CD4-positive, alpha-beta T cell treated with Interferon gamma for 1 hour (primary cell): ENCODE results near the gene ZDHHC14.

Source experiments
- DNase-seq: peaks from one replicate; pipeline ENCODE4 v3.0.0-alpha.2; 2020

Gene ZDHHC14

DNA sequence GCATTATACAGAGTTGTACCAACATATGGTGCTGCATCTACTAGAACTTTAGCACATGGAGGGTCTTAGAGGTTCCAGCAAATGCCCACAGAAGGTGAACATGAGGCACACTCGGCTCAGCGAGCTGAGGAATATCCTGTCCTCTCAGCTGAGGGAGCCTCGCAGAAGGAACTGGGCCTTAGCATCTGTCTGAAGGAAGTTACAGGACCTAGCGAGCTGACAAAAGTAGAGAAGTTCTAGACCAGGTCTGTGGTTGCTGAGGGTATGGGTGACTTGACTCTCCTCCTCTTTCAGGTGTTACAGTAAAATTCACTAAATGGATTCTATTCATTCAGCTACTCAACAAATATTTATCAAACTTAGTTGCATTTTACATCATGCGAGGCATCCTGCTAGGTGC, 157.2 kb downstream of the ZDHHC14 start:
- no peak for DNase-seq

DNA sequence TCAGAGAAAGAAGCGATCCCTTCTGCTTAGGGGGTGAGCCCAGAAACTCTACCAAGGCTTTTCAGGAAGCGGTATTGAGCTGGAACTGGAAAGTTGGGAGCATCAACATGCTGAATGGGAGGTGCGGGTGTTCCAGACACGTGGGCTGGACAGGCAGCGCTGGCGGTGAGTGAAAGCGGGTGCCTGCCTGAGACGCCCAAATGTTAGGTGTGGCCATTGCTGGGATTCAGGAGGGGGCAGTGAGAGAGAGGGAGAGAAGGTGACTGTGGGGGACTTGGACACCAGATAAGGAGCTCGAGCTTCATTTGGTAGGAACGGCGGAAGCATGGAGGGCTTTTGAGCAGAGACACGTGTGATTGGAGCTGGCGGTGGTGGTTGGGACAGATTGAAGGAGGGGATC, 157.7 kb downstream of the ZDHHC14 start:
- DNase-seq, result no peak

DNA sequence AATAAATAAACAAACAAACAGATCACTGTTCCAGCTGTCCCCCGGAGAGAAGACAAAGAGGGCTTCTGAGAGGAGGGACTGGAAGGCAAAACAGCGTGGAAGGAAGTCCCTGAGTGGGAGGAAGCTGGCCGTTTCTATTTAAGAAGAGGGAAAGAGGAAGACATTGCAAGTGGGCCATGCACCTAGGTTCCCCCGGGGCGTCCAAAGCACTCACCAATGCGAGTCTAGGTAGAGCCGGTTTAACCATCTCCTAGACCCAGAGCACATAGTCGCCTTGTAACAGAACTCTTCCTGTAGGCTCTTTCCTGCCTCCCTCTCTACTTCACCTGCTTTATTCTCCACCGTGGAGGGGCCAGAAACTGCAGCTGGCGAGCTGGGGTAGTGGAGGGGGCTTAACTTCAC, 158.4 kb downstream of the ZDHHC14 start:
- no peak for DNase-seq

DNA sequence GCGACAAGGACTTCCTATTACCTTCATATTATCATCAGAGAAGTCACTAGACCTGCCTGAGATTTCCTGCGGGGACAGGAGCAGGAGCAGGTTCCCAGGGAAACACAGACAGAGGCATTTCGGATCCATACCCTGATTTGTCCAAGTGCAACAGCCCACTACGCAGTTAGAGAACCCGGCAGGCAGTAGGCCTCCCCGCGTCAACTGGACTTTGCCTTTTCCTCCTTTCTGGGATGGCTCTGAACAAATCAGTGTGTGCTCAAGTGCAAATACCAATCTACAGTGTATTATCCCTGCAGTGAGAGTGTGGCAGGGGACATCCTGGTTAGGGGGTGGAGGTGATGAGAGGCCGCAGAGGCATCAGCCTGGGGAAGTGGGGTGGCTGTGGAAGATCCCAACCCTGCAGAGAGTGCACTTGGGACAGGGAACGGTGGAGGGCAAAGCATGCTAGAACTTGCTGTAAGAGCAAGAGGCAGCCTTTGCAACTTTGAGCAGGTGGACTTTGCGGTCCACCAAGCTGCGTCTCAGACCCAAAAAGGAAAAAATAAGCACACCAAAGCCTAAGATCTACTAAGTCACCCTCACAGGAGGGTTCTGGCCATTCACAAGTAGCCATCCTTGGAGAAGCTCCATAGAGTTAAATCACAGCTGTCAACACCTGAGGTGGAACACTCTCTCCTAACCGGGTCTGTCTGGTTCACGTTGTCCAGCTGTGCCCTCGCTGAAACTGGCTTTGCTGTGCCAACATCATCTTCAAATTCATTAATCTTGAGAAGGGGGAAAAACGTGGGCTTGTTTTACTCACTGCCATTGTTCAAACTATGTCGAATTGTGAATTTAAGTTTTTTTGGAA, 159.1 kb downstream of the ZDHHC14 start:
- no peak for DNase-seq

DNA sequence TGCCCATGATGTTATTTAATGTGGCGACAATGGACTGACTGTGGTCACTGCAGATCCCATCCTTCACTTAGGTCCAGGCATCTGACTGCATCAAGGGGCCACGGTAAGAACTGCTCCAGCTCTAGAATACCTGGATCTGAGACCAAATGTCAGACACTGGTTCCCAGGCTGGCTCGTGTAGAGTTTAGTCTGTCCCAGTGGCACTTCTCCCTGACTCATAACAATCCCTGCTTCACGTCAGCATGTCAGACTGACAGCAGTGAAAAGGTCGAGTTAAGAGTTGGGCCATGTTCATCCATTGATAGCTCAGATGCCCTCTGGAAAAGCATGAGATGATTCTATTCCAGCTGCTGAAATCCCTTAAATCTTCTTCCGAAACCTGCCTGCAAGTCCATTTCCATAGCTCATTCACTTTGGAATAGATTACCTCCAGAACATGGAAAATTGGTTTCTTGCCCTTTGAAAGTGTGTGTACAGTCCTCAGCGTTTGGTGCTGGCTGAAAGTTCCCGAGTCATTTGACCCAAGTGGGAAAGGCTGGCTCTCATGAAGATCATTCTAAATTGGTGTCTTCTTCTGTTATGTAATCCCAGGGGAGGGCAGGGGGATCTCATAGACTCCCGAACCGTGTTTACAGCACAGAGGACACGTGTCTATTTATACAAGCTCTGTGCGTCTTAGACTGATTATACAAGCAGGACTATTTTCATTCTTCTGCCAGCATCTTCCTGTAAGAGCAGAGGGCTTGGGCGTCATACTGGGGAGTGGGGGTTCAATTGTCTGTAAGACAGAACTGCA, 160.8 kb downstream of the ZDHHC14 start:
- no peak for DNase-seq

DNA sequence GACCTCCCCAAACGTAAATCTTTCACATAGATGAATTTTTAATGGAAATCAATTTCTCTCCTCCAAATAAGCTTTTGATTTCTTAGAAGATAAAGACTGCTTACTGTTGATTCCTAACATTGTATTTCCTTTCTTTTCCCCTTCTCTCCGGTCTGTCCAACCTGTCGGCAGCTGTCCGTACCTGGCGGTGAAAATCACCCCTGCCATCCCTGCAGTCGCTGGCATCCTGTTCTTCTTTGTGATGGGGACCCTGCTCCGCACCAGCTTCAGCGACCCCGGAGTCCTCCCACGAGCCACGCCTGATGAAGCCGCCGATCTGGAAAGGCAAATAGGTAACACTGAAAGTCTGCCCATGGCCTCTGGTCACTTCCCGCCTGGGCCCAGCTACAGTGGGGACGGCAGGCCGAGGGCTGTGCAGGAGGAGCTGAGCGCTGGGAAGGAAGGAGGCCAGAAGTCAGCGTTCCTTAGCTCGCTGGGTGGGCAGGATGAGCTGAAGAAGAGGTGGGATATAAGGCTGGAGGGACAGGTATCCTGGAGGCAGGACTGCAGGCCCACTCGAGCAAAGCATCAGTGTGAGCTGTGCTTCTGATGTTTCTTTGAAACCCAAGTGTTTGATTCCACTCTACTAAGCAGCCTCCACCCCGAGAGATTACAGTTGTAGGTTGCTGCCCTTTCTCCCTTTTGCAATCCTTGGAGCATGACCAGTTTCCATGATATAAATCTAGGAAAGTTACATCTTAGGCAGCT, 161.6 kb downstream of the ZDHHC14 start:
- DNase-seq, result no peak

DNA sequence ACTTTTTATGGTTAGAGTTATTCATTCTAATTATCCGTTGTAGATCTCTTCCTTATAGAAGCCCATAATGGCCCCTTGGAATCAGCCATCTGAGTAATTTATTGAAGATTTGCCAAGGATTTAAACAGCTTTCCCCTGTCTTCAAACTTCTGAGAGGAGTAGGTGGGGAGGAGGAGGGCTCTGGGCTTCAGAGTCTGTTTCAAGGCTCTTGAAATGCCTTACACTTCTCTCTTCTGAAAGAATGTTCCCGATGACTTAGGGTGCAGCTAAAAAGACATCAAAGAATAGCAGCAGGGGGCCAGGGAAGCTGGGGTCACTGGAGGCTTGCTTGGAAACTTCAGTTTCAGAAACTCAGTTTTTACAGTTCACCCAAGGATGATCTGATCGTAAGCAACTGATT, 165.3 kb downstream of the ZDHHC14 start:
- no peak for DNase-seq

DNA sequence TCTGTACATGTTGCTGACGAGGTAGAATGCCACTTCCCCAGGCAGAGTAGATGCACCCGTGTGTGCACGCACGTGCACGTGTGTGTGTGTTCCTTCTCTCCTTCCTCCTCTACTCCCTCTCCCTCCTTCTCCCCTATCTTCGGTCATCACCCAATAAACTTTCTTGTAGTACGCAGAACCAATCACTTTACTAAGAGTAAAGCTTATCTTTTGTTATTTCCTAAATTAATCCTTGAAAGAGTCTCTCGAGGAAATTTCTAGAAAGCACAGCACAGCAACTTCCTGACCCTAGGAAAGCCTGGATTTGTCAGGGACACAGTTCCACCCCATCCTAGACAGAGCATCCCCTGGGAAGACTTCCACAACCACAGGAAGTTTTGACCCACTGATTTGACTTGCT, 166.1 kb downstream of the ZDHHC14 start:
- no peak for DNase-seq

DNA sequence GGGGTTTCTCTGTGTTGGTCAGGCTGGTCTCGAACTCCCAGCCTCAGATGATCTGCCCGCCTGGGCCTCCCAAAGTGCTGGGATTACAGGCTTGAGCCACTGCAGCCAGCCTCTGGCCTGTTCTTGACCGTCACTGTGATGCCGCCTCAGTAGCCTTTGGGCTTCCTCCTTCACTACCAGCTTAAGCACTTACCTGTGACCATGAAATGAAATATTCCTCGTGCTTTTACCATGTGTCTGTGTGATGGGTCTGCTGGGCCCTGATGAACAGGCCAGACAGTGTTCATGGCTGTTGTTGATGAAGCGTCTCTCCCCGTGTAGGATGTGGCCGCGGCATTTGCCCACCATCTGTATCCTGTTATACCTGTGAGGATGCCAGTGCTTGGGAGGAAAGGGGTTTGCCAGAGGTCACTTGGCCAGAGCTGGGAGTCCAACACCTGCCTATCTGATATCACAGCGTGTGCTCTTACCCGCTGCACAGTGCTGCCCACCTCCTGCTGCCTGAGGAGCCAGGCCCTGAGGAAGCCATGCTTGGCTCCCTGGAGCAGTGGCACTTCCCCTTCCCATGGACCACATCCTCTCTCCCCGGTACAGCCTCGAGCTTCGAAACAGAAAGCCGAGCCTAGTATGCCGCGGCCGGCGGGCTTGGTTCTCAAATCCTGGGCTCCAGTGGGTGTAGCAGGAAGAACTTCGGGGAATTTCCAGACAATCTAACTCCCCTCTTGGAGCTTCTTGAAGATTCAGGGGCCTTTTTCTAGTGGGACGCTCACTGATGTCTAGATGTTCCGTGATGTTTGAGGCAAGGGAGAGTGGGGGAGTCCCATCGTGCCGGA, 167.9 kb downstream of the ZDHHC14 start:
- DNase-seq, result peak; percentile 33

DNA sequence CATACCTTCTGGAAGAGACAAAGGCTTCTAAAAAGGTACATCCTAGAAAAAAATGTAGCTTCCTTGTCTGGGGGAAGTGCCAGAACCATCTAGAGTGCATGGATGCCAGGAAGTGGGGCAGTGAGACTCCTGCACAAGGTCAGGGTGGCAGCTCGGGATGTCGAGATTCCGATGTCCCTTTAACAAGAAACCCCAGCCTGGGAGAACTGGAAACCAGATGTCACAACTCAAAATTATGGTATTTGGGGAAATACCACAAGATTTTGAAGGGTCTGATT, 168.4 kb downstream of the ZDHHC14 start:
- no peak for DNase-seq

DNA sequence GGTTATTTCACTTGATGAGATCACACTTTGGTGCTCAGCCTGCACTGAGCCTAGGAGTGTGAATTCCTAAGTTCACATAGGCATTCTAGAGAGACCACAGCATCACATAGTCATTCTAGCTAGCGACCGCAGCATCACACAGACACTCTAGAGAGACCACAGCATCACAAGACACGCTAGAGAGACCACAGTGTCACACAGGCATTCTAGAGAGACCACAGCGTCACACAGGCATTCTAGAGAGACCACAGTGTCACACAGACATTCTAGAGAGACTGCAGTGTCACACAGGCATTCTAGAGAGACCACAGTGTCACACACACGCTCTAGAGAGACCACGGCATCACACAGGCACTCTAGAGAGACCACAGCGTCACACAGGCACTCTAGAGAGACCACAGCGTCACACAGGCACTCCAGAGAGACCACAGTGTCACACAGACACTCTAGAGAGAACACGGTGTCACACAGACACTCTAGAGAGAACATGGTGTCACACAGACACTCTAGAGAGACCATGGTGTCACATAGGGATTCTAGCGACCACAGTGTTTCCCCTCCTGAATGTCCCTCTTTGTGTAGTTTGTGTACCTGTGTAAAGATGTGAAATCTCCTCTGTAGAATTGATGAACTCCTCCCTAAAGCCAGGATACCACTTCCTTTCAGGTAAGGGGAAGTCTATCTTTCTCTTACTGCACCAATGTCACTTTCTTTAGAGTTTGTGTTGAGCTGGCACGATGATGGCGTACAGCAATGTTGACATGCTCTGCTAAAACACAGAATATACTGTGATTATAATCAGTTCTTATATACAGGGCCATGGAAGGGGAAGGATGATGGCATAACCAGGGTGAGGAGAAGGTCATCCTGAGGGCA, 169.4 kb downstream of the ZDHHC14 start:
- peak; percentile 63 for DNase-seq

DNA sequence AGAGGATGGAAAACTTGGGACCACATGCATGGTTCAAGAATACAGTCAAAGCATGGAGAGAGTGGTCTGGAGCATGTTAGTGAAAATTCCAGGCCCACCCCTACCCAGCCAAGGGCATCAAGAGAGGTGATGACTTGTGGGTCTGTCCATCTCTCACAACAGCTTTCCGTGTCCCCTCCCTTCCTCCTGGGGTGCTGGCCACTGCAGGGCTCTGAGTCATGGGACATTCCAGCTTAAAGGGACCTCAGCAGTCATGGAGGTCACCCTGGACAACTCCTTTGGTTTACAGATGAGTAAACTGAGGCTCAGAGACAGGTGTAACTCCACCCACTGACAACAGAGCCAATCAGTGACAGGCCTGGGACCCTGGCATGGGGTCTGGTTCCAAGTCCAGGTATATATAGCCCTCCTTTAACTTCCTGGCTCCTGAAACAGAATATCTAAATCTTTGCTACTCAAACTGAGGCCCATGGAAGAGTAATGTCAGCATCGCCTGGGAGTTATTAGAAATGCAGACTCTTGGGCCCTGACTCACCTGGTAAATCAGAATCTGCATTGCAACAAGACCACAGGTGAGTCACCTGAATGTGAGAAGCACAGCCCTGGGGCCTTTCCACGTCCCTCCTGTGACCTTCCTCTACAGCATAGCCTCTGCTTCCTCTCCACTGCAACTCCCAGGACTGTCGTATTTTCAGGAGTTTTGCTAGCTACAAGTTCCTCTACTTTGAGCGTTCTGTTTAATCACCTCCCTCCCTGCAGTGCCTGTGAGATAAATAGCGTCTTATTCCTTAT, 170.2 kb downstream of the ZDHHC14 start:
- no peak for DNase-seq

DNA sequence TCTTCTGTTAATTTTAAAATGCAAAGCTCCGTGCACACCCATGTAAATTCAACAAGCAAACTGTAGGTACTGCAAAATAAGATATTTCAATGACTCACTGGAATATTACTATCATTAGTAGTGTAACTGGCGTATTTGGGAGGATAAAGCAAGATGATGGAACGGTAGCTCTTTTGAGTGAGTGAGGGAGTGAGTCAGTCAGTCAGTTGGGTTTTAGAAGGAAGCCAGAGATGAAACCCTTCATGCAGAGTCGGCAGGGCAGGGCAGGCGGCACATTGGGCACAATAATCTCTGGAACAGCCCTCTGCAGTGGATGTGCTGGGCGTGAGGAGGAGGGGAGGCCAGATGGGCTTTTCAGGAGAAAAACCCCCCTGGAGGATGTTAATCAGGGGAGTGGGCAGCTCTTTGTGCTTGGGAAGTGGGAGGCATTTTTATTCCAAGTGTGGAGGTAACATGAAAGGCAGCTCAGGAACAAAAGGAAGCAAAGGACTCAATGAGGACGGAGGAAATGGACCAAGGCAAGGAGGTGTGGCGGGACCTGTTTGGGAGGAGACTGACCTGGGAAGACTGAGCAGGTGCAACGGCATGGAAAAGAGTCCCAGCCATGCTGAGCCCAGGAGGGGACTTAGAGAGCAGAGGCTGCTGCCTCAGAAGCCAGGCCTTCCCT, 171.2 kb downstream of the ZDHHC14 start:
- DNase-seq, result no peak

DNA sequence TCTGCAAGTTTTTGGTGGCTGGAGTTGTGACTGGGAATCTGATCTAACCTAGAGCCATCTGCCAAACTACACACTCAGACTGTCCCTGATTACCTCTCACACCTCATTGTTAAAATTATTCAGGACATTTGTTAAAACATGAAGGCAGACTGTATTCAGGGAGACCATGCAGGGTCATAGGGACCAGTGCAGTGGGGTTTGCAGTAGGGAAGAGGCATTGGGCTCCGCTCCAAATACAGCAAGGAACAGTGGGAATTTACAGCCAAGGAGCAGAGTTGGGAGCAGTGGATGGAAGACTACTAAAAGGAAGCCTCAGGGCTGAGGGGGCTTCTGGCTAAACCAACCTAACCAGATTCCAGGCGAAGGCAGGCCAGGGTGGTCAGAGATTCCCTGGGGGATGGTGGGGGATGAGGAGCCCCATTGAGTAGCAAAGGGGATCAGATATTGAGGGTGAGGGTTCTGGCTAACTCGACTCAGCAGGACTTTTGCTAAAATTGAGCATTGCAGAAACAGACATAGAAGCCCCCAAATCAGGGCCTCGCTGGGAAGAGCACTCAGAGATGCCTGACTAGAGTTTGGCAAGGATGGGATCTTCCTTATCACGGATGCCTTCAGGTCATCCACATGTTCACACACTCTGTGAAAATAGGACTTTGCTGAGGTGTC, 172.0 kb downstream of the ZDHHC14 start:
- DNase-seq, result no peak

DNA sequence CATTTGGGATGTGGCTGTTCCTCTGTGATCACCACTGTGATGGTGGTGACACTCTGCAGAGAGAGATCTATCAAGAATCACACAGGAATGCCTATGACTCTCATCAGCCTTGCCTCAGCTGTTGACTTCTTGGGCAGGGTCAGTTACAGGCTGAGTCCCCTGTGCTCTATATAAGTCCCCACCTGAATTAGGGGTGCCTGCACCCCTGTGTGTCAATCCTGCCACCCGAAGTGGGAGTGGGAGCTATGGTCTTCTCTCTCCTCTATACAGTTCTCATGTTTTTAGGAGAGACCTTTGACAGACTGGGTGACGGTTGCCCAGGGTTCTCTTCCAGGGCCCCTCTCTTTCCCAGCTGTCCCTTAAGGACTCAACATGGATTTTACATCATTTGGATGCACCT, 173.8 kb downstream of the ZDHHC14 start:
- no peak for DNase-seq

DNA sequence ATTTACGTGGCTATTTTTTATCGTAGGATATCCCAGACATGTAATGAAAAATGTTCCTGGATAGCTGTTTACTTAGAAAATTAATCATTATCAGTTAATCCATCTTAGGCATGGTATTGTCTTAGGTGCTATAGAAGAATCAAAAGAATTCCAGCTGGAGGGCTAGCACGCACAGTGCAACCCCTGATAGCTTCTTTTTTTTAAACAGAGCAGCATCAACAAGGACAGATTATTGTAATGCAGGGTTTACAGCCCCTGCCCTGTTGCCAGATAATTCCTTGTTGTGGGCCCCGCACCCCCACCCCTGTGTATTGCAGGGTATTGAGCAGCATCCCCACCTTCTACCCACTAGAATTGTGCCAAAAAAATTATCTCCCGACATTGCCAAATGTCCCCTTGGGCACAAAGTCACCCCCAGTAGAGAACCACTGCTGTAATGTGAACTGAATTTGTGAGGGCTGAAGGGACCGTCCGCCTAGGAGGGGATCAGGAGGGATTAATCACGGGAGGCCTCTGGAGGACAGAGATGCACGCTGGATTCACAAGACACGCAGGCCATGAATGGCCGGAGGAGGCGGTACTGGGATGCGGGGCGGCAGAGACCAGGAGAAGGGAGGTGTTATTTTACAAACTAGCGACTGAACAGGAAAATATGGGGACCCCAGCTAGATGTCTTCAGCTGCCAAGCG, 174.6 kb downstream of the ZDHHC14 start:
- no peak for DNase-seq

DNA sequence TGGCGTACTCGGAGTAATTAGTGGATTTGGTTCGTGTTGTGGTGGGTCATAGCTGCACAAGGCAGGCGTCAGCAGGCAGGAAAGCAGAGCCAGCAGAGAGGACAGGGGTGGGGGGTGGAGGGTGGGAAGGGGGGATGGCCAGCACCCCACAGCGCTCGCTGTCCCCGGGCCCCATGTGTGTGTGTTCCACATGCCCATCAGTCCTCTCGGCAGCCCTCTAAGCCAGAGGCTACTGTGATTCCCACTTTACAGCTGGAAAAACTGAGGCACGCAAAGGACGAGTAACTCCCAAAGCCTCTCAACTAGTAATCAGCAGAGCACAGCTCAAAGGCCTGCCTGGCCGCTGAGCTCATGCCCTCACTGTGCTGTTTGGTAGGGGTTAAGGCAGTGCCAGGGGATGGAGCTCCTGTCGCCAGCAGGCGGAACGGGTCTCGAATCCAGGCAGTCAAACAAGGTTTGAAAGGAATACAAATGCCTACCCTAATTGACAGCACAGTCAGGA, 175.2 kb downstream of the ZDHHC14 start:
- no peak for DNase-seq

DNA sequence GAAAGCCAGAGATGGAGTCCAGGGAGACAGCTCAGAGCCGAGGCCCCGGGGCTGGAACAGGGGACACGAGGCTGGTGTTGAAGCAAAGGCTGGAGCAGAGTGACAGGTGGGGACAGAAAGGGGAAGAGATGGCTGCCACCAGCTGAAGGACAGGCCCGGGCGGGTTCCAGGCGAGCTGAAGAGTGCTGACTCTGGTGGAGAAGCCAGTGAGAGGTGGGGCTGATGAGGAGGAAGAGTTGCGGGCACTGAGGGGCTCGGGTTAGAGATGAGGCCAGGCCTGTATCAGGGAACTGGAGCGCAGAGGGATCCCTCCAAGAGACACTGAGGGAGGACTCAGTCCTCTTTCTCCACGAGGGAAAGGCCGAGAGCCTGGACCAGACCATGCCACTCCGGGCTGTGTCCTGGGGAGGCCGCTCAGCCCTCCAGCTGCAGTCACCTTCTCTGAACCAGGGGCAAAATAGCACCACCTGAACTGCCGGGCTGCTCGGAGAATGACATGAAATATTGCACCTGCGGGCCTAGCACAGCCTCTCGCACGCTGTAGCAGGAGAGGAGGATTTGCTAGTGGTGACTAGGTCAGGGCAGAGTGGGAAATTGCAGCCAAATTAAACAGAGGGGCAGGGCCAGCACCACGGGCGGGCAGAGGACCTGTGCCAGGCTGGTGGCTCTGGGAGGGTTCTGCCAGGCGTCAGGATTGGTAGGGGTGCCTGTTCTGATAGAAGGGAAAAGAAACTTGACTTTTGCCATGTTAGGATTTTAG, 175.9 kb downstream of the ZDHHC14 start:
- DNase-seq, result no peak
